Thyroid gland (tissue), 4 donors: Measurements from ENCODE around the gene MAP2K2.

Experiments
- CTCF ChIP-seq, 6 experiments: fragments of 200-600 bp in 3 of 6; fragments of 450-650 bp in 3 of 6; sonication (generic) in 3 of 6; IDR thresholded peaks; one replicate each; pipeline ENCODE4 v1.5.1; 2016 to 2019; ENCODE audit warnings: antibody characterized with exemption in 6 of 6, mild to moderate bottlenecking in 2 of 6, inconsistent platforms in 1 of 6, moderate library complexity in 1 of 6
- POLR2A ChIP-seq, 2 donors: fragments of 450-650 bp; IDR thresholded peaks; one replicate each; pipeline ENCODE4 v1.6.1; 2017; ENCODE audit warnings: antibody characterized with exemption in 2 of 2, mild to moderate bottlenecking in 2 of 2, moderate library complexity in 1 of 2

- TF ChIP-seq CTCF (IDR thresholded peaks at IDR 0.05): no peak
- no peak for TF ChIP-seq POLR2A (IDR thresholded peaks at IDR 0.05)
These were observed 77.6 kb downstream of the MAP2K2 start for GRCh38 chr19:4046362-4046691.
